GM12874 (cell line): ENCODE results near the gene ZBTB48.

Source experiments
- TF ChIP-seq, protein P1 (sequence below): IDR thresholded peaks from 2 replicates; pipeline ENCODE4 v1.5.1; 2011; ENCODE audit warnings: low read depth, mild to moderate bottlenecking, control low read depth, low read length, moderate library complexity; ENCODE audit not compliant: insufficient read depth

ZBTB48 gene

DNA sequence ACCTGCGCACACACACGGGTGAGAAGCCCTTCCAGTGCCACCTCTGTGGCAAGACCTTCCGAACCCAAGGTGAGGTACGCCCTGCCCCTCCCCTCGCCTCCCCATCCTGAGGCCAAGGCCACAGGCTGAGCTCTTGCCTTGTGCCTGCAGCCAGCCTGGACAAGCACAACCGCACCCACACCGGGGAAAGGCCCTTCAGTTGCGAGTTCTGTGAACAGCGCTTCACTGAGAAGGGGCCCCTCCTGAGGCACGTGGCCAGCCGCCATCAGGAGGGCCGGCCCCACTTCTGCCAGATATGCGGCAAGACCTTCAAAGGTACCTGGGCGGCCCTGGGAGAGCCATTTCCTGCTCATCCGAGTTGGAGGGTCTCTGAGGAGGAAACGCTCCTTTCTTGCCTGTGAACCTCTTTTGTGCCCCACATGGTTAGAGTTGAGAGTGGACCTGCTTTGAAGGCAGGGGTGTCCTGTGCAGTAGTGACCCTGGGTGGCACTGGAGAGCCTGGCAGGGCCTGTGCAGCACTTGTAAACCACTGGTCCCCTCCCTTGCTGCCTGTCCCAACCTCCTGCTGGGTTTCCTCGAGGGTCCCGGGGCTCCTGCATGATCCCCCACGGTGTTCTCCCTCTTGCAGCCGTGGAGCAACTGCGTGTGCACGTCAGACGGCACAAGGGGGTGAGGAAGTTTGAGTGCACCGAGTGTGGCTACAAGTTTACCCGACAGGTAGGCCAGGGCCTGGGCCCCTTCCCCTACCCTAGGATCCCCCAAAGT lies 8.5 kb downstream of the ZBTB48 start:
- TF ChIP-seq, protein P1, sequence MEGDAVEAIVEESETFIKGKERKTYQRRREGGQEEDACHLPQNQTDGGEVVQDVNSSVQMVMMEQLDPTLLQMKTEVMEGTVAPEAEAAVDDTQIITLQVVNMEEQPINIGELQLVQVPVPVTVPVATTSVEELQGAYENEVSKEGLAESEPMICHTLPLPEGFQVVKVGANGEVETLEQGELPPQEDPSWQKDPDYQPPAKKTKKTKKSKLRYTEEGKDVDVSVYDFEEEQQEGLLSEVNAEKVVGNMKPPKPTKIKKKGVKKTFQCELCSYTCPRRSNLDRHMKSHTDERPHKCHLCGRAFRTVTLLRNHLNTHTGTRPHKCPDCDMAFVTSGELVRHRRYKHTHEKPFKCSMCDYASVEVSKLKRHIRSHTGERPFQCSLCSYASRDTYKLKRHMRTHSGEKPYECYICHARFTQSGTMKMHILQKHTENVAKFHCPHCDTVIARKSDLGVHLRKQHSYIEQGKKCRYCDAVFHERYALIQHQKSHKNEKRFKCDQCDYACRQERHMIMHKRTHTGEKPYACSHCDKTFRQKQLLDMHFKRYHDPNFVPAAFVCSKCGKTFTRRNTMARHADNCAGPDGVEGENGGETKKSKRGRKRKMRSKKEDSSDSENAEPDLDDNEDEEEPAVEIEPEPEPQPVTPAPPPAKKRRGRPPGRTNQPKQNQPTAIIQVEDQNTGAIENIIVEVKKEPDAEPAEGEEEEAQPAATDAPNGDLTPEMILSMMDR: no peak

DNA sequence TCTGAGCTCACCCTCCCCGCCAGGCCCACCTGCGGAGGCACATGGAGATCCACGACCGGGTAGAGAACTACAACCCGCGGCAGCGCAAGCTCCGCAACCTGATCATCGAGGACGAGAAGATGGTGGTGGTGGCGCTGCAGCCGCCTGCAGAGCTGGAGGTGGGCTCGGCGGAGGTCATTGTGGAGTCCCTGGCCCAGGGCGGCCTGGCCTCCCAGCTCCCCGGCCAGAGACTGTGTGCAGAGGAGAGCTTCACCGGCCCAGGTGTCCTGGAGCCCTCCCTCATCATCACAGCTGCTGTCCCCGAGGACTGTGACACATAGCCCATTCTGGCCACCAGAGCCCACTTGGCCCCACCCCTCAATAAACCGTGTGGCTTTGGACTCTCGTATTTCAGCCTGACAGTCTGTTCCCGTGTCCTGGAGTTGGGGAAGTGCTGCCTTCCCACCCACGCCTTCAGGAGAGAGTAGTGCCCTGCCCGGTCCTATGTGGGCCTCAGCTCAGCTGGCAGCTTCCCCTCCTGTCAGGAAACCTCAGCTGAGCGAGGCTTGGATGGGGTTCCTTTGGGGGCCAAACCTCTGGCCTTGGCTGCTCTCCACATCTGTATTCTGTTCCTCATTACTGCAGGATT lies 9.2 kb downstream of the ZBTB48 start:
- TF ChIP-seq, protein P1: no peak

DNA sequence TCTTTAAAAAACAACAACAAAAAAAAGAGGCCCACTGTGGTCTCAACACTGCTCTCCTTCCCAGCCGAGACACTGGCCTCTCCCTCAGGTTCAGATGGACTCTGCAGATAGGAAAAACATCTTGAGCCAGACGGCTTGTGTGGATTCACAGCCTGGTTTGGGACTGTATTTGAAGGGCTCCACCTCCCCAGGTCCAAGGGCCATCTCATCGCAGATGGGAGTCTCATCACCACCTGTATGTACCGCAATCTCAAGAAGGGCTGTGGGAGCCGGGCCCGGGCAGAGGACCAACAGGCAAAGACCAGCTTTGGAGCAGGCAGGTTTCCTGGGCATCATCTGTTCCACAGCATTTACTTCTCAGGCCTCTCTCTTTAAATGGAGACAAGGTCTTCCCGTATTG lies 10.3 kb downstream of the ZBTB48 start:
- TF ChIP-seq, protein P1: no peak

DNA sequence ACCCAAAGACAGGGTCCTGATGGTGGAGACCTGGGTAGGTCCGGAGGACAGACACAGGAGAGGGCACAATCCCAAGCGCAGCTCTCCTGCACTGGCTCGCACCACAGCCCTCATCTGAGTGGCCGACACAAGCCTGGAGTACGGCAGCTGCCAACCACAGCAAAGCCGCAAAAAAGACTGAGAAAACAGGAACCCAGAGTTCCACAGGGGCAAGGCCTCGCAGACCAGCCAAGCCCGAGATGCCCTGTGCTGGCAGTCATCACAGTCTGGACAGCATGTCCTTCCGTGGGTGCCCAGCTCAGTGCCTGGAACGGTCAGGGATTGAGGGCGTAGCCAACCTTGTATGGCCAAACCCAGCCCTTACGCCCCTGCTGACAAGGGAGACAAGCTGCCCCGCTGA lies 11.4 kb downstream of the ZBTB48 start:
- TF ChIP-seq, protein P1: no peak

DNA sequence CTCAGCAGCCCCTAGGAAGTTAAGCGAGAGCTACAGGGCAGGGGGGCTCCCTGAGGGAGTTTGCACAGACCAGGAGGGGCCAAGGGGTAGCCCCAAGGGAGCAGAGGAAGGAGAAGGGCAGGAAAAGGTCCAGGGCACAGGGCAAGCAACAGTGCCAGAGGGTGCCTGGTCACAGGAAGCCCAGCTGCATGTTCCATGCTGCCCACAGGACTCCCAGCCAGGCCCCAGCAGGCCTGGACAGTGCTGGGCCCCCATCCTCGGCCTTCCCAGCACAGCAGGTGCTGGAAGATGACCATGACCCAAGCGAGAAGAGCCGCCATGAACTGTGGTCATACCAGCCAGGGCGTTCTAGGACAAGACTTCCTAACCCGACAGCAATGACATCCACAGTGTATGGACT lies 11.8 kb downstream of the ZBTB48 start:
- TF ChIP-seq, protein P1: no peak

DNA sequence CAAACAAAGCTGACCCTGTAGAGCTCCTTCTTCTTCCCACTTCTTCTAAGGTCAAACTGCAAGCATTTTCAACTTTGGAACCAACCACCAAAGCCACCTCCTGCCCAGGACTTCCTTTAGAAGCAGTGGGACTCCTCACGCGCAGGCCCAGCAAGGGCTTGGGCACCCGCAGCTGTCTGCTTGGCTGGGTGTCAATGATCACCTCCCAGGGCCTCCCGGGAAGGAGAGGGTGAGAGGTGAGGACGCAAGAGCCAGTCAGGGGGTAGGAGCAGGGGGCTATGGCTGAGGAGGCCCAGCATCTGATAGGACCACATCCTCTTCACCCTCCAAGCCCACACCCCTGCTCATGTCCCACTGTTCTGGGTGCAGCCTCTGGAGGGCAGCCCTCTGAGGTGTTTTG lies 12.6 kb downstream of the ZBTB48 start:
- TF ChIP-seq, protein P1: no peak

DNA sequence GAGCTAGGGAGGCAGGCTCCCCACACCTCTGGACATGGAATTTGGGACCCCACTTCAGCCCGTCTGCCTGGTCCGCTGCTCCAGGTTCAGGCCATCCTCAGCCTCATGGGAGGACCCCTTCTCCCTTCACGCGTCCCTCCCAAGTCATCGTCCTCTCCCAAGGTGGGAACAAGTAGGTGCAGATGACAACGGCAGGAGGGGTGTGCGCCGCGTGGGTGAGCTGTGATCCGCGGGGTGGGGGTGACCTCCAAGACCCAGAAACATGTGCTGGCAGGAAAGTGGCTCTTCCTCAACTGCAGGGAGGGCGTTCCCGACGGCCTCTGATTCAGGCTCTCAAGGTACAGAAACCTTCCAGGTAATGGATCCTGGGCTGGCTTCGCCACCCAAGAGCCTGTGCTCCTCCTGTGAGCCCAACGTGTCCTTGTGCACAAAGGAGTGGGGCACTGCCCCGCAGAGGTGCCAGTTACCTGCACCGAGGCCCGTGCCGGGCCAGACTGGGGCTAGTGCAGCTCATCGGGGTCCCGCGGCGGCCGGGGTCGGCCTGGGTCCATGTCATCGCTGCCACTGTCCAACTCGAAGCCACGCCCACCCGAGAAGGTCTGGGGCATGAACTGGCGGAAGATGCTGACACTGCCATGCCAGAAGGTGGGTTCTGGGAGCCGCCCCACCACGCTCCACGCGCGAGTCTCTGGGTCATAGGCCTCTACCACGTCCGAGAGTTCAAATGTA lies 13.2 kb downstream of the ZBTB48 start:
- TF ChIP-seq, protein P1: no peak
